ENCODE data around the gene PRRG3. TPM values are rescaled to one million over a fixed set of nuclear protein-coding genes. Genes with fewer than 3 reads are reported as not detected.

Gene PRRG3
- total RNA-seq, 1 experiment from 2014 or later: not detected

DNA sequence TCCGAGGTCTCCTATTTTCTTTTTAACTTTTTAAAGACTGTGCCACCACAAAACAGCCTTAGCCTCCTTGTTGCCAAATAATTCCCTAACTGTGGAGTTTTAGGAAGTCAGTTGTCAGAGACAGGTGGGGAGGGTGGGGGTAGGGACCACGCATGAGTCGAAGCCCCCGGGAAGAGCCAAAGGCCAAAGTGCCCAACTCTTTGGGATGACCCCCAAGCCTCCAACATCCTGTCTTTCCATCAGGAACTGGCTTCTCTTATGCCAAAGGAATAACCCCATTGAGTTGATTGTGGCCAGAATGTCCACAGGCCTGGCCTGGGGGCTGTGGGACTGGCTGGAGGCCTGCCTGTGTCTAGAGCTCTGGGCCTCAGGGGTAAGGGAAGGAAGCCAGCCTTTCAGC lies 5.8 kb downstream of the PRRG3 start (continued):
- TF ChIP-seq, protein P1, sequence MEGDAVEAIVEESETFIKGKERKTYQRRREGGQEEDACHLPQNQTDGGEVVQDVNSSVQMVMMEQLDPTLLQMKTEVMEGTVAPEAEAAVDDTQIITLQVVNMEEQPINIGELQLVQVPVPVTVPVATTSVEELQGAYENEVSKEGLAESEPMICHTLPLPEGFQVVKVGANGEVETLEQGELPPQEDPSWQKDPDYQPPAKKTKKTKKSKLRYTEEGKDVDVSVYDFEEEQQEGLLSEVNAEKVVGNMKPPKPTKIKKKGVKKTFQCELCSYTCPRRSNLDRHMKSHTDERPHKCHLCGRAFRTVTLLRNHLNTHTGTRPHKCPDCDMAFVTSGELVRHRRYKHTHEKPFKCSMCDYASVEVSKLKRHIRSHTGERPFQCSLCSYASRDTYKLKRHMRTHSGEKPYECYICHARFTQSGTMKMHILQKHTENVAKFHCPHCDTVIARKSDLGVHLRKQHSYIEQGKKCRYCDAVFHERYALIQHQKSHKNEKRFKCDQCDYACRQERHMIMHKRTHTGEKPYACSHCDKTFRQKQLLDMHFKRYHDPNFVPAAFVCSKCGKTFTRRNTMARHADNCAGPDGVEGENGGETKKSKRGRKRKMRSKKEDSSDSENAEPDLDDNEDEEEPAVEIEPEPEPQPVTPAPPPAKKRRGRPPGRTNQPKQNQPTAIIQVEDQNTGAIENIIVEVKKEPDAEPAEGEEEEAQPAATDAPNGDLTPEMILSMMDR (IDR thresholded peaks at IDR 0.05 in 2 of 3, conservative IDR thresholded peaks at IDR 0.05 in 1 of 3; ENCODE audit: borderline replicate concordance in 1 of 3, insufficient read depth in 1 of 3, low read depth in 2 of 3, low read length in 2 of 3): no peak
- TF ChIP-seq FOSL1 (IDR thresholded peaks at IDR 0.05; ENCODE audit: low read depth): no peak

DNA sequence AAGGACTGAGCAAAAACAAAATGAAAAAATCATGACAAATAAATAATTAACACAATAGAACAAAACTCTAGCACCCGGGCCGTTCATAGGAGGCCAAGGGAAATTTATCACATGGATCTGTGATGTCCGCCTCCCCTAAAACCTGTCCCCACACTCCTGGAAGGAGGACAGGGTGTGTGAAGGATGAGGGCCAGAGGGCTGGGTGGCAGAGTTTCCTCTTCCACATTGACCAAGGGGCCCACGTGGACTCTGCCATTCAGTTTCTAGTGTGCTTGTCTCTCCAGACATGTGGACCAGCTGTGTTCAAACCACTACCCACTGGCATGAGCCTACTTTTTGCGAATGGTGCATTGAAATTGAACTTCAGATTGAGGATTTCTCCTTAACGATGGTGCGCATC lies 6.3 kb downstream of the PRRG3 start:
- H3K4me2 ChIP-seq (ENCODE audit: low read length): no peak overlapping the region
- intact Hi-C loops (cut with micrococcal nuclease): no loop called here
- H2AFZ ChIP-seq (ENCODE audit: low read depth, low read length, poor library complexity, severe bottlenecking): no peak overlapping the region
- H3K4me1 ChIP-seq (ENCODE audit: control insufficient read depth in 1 of 2, insufficient read depth in 2 of 2, low read length in 2 of 2): no peaks in the 10 kb centered on the region
- no peak overlapping the region for H3K9ac ChIP-seq (ENCODE audit: low read length)
- no peak overlapping the region for H3K4me3 ChIP-seq (replicated peaks in 1 of 2; ENCODE audit: low read depth in 1 of 2, low read length in 2 of 2)
- H3K79me2 ChIP-seq (ENCODE audit: insufficient read depth, low read length): no peaks in the 10 kb centered on the region
- RAD21 ChIA-PET (ENCODE audit: low non-redundant PET in 1 of 2, low total read pairs in 2 of 2, uncharacterized antibody in 2 of 2, unreplicated experiment in 2 of 2): no interaction called here
- no peak for DNase-seq (ENCODE audit: low read depth, low spot score)
- no peaks in the 10 kb centered on the region for H4K20me1 ChIP-seq (ENCODE audit: insufficient read depth)
- H3K9me2 ChIP-seq (ENCODE audit: insufficient read depth): no peaks in the 10 kb centered on the region
- no peaks in the 10 kb centered on the region for H3K9me3 ChIP-seq (ENCODE audit: control insufficient read depth in 1 of 2, insufficient read depth in 1 of 2, low read depth in 1 of 2, low read length in 2 of 2)
- no TSS peak for BruUV-seq (replicated peaks)
- no peaks in the 10 kb centered on the region for H3K36me3 ChIP-seq (ENCODE audit: control insufficient read depth in 1 of 2, insufficient read depth in 2 of 2, low read length in 2 of 2)
- H3K27ac ChIP-seq (ENCODE audit: low read depth, low read length): no peak overlapping the region
- CTCF ChIA-PET: no interaction called here
- POLR2A ChIA-PET: no interaction called here
- no peaks in the 10 kb centered on the region for H3K27me3 ChIP-seq (ENCODE audit: insufficient read depth, low read length)
- ATAC-seq: no peak
- TF ChIP-seq SRF (IDR thresholded peaks at IDR 0.05; ENCODE audit: low read depth) (no peak), POLR2AphosphoS5 (IDR thresholded peaks at IDR 0.05; ENCODE audit: low read depth, low read length) (no peak), ELF1 (IDR thresholded peaks at IDR 0.05; ENCODE audit: borderline replicate concordance, low read depth) (no peak), ZFX (IDR thresholded peaks at IDR 0.05) (no peak), EZH2phosphoT487 (IDR thresholded peaks at IDR 0.05; ENCODE audit: borderline replicate concordance) (no peak), FOSL1 (IDR thresholded peaks at IDR 0.05; ENCODE audit: low read depth) (no peak), YY1 (IDR thresholded peaks at IDR 0.05; ENCODE audit: extremely low read depth, insufficient replicate concordance, low read depth, low read length) (no peak), JUND (IDR thresholded peaks at IDR 0.05) (no peak), CEBPB (IDR thresholded peaks at IDR 0.05; ENCODE audit: low read depth) (no peak), SIN3A (IDR thresholded peaks at IDR 0.05; ENCODE audit: low read depth) (no peak), RAD21 (IDR thresholded peaks at IDR 0.05; ENCODE audit: low read depth) (no peak), EGR1 (IDR thresholded peaks at IDR 0.05; ENCODE audit: low read depth) (no peak), POLR2A (IDR thresholded peaks at IDR 0.05; ENCODE audit: borderline replicate concordance, extremely low read depth, insufficient read depth, insufficient read length) (no peak)
- TF ChIP-seq, protein P2, sequence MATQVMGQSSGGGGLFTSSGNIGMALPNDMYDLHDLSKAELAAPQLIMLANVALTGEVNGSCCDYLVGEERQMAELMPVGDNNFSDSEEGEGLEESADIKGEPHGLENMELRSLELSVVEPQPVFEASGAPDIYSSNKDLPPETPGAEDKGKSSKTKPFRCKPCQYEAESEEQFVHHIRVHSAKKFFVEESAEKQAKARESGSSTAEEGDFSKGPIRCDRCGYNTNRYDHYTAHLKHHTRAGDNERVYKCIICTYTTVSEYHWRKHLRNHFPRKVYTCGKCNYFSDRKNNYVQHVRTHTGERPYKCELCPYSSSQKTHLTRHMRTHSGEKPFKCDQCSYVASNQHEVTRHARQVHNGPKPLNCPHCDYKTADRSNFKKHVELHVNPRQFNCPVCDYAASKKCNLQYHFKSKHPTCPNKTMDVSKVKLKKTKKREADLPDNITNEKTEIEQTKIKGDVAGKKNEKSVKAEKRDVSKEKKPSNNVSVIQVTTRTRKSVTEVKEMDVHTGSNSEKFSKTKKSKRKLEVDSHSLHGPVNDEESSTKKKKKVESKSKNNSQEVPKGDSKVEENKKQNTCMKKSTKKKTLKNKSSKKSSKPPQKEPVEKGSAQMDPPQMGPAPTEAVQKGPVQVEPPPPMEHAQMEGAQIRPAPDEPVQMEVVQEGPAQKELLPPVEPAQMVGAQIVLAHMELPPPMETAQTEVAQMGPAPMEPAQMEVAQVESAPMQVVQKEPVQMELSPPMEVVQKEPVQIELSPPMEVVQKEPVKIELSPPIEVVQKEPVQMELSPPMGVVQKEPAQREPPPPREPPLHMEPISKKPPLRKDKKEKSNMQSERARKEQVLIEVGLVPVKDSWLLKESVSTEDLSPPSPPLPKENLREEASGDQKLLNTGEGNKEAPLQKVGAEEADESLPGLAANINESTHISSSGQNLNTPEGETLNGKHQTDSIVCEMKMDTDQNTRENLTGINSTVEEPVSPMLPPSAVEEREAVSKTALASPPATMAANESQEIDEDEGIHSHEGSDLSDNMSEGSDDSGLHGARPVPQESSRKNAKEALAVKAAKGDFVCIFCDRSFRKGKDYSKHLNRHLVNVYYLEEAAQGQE (IDR thresholded peaks at IDR 0.05; ENCODE audit: low read depth): no peak
- TF ChIP-seq, protein P1 (IDR thresholded peaks at IDR 0.05 in 2 of 3, conservative IDR thresholded peaks at IDR 0.05 in 1 of 3; ENCODE audit: borderline replicate concordance in 1 of 3, insufficient read depth in 1 of 3, low read depth in 2 of 3, low read length in 2 of 3): no peak
- TF ChIP-seq, protein P3, sequence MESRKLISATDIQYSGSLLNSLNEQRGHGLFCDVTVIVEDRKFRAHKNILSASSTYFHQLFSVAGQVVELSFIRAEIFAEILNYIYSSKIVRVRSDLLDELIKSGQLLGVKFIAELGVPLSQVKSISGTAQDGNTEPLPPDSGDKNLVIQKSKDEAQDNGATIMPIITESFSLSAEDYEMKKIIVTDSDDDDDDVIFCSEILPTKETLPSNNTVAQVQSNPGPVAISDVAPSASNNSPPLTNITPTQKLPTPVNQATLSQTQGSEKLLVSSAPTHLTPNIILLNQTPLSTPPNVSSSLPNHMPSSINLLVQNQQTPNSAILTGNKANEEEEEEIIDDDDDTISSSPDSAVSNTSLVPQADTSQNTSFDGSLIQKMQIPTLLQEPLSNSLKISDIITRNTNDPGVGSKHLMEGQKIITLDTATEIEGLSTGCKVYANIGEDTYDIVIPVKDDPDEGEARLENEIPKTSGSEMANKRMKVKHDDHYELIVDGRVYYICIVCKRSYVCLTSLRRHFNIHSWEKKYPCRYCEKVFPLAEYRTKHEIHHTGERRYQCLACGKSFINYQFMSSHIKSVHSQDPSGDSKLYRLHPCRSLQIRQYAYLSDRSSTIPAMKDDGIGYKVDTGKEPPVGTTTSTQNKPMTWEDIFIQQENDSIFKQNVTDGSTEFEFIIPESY (IDR thresholded peaks at IDR 0.05; ENCODE audit: extremely low read depth, insufficient replicate concordance, low read length): no peak
